HG03280 (cell line): ENCODE data around the gene STARD7.

Source experiments
- ATAC-seq: cut with Tn5 transposase; IDR thresholded peaks from one replicate; pipeline ENCODE4 v1.9.1; 2021; ENCODE audit warnings: mild to moderate bottlenecking, moderate library complexity; ENCODE audit not compliant: unreplicated experiment

STARD7 gene

DNA sequence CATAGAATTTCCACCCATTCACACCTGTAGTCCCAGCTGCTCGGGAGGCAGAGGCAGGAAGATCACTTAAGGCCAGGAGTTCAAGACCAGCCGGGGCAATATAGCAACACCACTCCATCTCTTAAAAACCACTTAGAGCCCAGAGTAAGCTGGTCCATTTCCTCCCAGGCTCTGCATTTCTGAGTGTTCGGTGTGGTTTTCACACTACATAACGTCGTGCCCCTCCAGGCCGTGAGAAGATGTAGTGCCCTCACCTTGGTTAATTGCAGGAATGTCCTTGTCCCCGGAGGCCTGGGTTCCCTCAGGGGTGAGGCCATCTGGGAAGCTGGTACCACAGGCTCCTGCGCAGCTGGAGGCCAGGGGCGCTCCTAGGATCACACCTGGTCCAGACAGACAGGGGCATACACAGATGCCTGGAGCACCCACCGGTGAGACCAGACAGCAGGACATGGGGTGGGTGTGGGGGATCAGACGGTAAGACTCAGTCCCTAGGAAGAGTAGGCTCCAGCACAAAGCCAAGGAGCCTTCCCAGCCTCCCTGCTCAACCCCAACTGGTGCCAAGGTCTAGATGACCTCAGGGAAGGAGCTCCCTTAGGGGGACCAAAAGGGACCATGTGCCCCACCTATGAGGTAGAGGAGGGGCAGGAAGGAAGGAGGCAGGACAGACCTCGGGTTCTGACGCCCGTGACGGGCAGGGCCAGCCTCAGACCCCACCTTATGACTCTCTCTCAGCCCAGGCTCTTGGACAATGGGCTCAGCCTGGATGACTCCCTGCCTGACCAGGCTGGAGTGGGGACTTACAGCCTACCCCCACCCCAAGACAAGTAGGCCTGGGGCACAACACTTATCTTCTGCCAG, 71.1 kb downstream of the STARD7 start:
- no peak for ATAC-seq

DNA sequence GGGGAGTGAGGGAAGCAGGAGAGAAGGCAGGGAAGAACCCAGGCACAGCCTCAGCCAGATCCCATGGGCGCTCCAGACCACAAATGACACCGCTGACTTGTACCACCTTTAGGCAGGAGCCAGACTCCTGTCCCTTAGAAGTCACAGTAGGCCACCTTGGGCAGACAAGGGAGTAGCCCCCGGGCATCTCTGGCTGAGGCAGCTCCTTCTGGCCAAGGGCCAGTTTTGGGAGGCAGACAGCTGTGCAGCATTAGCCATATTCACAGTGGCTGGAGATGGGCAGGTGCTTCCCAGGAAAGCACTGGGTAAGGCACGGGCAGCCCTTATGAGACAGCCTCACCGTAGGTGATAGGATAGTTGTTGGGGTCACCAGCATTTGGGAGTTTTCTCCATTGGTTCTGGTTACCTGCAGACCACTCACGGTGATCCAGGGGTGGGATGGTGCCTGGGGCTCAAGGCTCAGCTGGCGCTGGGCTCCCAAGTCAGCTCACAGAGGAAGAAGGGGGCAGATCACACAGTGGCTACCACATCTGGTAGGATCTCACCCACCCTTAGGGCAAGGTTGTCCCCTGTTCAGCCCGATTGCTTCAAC, 72.4 kb downstream of the STARD7 start:
- no peak for ATAC-seq

DNA sequence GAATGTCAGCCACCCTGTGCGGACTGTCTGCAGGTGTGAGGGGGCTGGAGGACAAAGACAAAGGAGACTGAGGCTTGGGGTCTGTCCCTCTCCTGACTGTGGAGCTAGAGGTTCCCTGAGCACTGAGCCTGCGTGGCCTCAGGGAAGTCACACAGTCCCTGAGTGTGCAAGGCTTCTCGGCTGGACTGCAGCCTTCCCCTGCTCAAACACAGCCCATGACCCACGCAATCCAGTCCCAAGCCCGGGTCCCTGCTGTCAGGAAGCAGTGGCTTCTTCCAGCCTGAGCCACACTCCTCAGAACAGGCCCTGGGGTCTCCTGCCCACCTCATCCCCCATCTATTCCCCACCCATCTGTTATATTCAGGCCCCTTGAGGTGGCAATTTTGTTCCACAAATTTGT, 73.0 kb downstream of the STARD7 start:
- ATAC-seq, result no peak

DNA sequence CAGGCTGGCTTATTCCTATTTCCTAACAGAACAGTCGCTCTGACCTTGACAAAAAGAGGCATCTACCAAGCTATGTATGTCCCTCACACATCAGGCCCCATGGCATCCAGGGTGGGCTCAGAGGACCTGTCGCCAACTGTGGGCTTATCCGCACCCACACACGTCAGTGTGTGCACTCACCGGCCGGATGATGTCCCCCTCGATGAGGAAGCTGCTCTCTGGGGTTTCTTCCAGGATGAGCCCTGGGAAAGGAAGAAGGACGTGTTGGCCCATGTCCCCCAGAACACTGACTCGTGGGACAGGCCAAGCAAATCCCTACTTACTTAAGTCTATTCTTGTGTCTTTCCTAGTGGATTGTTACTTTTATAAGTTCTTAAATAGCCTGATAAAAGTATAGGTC, 73.5 kb downstream of the STARD7 start:
- no peak for ATAC-seq
